ENCODE data around the gene POLR3H.

The POLR3H gene

DNA sequence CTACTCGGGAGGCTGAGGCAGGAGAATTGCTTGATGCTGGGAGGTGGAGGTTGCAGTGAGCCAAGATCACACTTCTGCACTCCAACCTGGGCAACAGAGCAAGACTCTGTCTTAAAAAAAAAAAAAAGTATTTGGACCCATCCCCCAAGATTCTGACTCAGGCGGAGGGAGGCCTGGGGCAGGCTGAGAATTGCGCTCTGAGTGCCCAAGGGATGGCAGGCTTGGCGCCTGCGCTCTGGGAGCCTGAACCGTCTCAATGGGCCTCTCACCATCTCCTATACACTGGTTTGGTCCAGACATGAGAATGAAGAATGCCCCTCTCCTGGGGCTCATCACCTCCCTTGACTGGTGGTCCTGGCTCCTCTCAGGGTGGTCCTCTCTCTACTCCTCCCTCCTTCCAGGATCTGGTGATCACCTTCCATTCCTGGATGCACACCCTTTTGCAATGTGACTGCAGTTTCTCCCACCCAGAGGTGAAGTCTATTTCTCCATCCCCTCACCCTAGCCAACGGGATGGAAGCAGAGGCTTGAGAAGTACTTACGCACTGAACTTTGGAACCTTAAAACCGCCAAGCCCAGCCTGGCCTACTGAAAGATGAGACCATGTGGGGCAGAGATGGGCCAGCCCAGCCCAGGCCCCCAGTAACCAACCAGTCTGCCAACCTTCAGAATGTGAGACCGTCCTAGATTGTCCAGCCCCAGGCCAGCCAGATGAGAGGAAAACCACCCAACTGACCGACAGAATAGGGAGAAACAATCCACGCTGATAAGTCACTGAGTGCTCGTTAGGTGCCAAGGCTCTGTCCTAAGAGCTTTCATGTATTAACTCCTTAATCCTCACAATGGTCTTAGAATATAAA is 4.9 kb downstream of the POLR3H start:
- in situ Hi-C loops (cut with HindIII; ENCODE audit: low sequenced_read_pairs), result no loop called here

DNA sequence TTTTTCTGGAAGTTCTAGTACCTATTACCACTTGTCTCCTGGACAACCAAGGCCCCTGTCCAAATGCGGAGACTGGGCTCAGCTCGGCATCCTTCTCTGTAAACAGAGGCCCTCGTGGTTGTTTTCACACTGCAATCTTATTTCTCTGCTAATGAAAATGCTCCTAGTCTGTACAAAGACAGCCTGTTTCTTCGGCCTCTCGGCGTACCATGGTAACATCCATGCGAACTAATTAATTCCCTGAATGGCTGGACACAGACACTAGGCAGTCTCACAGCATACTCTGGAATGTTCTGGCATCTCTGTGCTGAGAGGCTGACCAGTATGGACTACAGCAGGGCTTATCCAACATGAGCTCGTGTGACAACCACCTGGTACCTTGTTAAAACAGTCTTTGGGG is 5.7 kb downstream of the POLR3H start:
- in situ Hi-C loops (cut with HindIII; ENCODE audit: low sequenced_read_pairs), result no loop called here

DNA sequence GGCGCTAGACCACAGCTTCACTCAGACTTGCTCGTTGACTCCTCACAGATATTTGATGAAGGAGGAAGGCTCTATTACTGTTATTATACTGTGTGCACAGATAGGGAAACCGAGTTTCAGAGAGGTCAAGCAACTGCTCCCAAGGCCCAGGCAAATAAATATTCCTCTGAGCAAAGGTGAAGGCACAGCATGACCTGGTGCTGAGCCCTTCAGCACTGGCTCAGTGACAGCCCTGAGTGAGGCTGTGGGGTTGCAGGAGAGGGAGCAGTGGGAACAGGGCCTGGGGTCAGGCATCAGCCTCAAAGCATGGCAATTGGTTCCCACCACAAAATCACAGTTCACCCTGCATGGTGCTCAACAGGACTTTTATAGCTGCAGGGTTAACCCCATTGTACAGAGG is 7.1 kb downstream of the POLR3H start:
- in situ Hi-C loops (cut with HindIII; ENCODE audit: low sequenced_read_pairs), result no loop called here

DNA sequence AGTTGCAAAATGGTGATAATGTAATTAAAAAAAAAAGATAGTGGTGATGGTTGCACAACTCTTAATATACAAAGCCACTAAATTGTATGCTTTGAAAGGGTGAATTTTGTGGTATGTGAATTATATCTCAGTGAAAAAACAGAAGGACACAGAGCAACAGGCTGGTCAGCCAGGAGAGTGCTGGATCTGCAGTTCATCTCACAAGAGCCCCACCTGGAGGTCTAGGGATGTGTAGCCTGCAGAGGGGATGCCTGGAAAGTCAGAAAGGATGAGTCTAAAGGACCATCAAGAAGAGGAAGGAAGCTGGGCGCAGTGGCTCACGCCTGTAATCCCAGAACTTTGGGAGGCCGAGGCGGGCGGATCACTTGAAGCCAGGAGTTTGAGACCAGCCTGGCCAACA is 9.0 kb downstream of the POLR3H start:
- in situ Hi-C loops (cut with HindIII; ENCODE audit: low sequenced_read_pairs), result no loop called here

DNA sequence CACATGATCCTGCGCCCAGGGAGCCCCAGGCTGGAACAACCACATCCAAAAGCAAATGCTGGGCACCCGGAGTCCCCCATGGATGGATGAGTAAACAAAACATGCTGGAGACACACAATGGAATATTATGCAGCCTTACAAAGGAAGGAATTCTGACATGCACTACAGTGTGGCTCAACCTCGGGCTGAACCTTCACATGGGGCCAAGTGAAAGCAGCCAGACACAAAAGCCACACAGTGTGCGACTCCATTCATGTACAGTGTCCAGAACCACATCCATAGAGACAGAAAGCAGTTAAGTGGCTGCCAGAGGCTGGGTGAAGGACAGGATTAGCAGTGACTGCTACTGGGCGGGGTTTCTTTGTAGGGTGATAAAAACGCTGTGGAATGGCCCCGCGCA is 10.1 kb downstream of the POLR3H start:
- in situ Hi-C loops (cut with HindIII; ENCODE audit: low sequenced_read_pairs), result no loop called here

DNA sequence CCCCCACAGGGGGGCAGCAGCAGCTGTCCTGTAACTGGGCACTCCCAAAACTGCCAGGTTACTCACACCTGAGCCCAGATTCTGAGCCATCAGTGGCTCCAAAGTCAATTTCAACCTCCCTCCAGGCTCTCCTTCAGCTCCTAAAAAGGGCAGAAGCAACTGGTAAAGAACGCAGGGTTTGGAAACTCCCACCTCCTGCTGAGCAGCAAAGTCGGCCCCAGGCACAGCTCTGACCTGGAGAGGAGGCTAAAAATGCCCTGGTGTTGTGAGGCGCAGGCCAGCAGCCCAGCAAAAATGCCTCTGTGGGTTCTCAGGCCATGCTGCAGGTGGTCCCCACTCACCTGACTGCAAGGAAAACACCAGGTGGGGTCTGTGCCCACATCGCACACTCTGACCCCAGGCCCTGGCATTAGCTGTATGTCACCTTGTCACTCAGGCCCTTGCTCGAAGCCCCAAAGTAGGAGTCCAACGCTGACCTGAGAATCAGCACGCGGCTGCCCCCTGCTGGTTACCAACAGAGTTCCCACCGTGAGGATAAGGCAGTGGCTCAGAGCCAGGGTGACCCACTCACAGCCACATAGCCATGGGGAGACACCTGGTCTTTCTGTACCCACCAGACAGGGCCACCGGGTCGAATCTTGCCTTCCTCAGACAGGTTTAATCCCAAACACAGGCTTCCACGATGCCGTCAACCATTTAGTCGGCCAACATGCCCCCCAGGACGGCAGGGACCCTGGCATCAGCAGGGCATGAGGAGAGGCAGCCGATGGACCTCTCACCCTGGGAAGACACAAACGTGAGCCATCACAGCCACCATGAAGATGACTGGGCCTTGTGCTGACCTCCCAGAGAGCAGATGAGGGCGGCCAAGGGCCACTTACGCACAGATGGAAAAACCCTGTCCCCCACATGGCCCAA is 11.1 kb downstream of the POLR3H start:
- in situ Hi-C loops (cut with HindIII; ENCODE audit: low sequenced_read_pairs), result no loop called here

DNA sequence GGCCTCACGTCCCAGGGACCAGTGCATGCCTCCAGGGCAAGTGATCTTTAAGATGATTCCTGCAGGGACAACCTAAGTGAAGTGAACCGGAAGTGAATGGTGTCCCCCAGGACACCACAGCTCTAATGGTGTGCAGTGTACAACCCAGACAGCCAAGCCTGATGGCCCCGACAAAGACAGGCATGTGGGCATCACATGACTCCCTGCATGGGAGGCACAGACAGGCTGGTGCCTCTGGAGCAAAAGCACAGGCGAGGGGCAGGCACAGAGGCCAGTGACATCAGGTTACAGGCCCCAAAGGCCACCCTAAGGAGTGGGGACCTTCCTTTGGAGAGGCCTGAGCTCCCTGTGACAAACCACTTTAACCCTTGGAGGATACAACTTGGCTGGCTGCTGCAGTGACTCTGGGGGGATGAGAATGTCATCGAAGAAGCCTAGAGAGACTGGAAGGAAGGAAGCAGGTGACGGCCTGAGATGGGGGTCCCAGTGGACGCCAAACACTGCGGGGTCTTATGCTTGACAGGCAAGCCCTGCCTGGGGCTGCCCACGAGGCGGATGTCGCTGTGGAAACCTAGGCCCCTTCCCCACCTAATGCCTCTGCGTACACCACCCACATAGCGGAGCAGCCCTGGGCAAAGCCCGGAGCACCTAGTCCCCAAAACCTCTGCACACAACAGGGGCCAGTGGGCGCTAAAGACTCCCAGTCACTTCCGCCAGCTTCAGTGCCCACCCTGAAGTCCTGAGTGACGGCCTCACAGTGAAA is 12.4 kb downstream of the POLR3H start:
- in situ Hi-C loops (cut with HindIII; ENCODE audit: low sequenced_read_pairs), result no loop called here

DNA sequence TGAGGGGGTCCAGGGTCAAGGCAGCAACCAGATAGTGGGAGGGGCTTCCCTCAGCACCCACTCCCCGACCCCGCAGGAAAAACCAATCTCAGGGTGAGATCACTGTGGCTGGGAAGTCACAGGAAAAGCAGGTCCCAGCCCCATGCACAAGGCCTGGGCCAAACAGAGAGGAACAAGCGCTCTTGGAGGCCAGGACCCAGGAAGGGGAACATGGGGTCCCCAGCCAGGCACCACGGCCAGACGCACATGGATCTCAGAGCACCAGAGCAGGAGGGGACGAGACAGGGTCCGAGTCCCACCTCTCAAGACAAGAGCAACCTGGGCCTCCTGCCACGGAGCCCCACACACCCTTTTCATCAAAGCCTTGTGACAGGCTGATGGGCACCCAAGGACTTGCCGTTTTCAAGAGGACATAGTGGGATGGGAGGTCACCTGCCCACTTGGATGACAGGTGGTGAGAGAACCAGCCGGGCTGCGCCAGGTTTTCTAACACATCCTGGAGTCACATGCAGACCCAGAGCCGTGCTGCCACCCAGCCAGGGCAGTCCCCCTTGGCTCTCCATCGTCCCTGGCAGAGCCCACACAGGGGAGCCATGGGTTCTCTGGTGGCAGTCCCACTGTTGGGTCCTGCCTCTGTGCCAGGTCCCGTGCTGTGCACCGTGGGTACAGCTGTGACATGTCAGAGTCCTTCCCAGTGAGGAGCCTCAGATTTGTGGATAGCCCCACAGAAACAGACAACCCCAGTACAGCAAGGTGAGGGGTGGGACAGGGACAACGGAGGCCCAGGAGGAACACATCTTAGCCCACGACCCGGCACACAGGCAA is 13.2 kb downstream of the POLR3H start:
- in situ Hi-C loops (cut with HindIII; ENCODE audit: low sequenced_read_pairs), result no loop called here

DNA sequence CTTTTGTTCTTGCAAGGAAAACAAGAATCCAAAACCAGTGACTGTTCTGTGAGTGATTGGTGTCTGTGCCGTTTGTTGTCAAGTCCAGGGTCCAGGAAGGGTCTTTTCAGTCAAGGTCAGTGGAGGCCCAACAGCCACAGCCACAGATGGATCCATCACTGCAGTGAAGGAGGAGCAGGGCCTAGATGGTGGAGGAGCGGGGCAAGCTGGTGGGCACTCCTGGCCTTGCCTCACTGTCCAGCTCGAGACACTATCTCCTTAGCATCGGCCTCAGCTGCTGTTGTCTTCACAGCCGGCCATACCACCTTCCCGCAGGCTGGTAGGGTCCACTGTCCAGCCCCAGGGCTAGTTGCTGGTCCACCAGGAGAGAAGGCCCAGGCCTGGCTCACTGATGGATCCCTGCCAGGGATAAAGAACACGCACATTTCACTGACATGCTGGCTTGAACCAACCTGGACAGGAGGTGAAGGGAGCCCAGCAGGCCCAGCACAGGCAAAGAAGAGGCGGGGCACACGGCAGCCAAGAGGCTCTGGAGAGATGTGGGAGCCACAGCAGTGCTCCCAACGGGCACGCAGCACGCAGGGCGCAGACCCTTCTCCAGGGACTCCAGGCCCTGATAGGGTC is 15.2 kb downstream of the POLR3H start:
- in situ Hi-C loops (cut with HindIII; ENCODE audit: low sequenced_read_pairs), result no loop called here

DNA sequence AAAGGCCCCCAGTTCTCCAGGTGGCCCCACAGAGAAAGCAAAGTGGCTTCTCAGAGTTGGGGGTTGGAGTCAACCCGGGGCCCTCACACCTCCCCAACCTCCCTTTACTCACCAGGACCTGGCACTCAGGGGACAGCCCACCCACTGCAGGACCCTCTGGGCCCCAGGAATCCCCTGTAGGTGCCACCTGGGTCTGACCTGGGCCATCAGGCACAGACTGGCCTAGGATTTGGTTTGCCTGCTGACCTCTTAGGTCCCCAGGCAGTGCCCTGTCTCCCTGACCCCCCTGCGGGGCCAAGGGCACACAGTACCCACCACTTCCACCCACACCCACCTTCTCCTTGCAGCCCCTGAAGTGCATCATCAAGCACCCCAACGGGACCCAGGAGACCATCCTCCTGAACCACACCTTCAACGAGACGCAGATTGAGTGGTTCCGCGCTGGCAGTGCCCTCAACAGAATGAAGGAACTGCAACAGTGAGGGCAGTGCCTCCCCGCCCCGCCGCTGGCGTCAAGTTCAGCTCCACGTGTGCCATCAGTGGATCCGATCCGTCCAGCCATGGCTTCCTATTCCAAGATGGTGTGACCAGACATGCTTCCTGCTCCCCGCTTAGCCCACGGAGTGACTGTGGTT is 16.0 kb downstream of the POLR3H start:
- in situ Hi-C loops (cut with HindIII; ENCODE audit: low sequenced_read_pairs), result no loop called here

DNA sequence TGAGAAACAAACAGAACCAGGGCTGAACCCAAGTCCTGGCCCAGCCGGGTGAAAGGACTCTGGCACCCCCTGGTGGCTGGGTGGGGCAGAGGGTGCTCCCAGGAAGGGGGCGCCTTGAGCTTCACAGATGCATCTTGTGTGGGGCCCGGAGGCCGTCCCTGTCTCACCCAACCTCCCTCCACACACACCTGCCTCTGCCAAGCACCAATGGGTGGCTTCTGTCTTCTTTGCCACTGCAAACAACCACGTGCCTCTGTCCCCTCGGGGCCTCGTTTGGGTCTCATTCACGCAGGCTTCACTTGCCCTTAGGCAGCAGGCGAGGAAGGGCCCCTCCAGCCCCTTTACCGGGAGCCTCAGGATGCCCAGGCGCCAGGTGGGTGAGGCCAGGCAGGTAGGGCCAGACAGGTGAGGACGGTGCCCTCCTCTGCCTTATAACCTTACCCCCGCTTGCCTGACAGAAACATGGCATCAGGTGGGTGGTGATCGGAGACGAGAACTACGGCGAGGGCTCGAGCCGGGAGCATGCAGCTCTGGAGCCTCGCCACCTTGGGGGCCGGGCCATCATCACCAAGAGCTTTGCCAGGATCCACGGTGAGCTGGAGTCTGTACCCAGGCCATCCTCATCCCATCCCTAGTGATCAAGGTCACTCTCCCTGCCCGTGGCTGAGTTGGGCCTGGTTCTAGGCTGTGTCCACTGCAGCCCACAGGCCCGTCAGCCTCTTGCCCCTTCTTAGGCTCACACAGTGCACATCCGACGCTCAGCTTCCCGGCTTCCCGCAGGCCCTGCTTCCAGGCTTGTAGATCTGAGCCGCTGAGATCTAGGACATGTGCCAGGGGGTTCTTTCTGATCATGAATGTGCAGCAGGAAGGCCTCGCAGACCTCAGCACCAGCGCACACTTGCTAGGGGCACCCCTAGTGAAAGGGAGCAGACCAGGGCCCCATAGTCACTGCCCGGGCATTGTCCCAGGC is 17.2 kb downstream of the POLR3H start:
- in situ Hi-C loops (cut with HindIII; ENCODE audit: low sequenced_read_pairs), result no loop called here

DNA sequence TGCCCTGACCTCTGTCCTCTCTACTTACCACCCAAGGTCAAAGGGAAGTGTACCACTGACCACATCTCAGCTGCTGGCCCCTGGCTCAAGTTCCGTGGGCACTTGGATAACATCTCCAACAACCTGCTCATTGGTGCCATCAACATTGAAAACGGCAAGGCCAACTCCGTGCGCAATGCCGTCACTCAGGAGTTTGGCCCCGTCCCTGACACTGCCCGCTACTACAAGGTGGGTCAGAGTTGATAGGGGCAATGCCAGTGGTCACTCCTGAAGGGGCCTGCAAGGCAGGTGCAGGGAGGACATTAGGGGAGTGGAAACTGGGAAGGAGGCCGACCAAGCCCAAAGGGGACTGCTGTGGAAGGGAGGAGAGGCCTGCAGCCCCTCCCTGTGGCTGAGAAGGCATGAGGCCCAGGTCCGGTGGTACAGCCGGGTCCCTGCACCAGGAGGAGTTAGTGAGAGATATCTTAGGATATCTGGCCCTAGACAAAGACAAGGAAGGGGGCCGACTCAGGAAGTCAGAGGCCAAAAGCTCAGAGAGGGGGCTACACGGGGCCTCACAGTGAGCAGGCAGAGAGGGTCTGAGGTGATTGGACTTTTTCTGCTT is 17.9 kb downstream of the POLR3H start:
- in situ Hi-C loops (cut with HindIII; ENCODE audit: low sequenced_read_pairs), result no loop called here

DNA sequence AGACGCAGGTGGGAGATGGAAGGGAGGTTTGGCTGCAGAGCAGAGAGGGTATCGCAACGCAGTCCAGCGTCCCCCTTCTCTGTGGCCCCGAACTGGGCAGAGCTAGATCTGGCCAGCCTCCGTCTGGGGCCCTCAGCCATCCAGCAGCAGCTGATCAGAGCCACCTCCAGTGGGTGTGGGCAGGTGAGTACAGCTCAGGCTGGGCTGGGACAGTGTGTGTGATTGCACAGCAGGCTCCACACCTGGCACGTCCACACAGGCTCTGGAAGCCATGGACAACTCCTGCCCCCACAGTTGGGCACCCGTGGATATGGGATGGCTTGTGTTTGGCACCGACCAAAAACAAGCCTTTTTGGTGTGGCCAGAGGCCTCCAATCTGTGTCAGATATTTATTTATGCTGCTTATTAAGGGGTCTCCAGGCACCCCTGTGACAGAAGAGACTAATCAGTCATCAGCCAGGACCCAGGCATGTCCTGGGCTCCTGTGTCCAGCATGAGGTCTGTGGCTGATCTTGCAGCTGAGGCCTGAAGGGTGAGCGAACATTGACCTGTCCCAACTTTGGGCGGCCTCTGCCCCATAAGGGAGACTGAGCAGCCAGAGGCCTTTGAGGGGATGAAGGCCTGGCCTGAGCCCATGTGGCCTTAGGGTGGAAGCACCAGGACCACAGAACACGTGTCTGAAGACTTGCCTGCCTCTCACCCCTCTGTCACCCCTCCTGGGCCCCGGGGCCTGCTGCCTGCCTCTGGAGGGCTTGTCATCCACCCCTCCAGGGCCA is 18.6 kb downstream of the POLR3H start:
- in situ Hi-C loops (cut with HindIII; ENCODE audit: low sequenced_read_pairs), result no loop called here

DNA sequence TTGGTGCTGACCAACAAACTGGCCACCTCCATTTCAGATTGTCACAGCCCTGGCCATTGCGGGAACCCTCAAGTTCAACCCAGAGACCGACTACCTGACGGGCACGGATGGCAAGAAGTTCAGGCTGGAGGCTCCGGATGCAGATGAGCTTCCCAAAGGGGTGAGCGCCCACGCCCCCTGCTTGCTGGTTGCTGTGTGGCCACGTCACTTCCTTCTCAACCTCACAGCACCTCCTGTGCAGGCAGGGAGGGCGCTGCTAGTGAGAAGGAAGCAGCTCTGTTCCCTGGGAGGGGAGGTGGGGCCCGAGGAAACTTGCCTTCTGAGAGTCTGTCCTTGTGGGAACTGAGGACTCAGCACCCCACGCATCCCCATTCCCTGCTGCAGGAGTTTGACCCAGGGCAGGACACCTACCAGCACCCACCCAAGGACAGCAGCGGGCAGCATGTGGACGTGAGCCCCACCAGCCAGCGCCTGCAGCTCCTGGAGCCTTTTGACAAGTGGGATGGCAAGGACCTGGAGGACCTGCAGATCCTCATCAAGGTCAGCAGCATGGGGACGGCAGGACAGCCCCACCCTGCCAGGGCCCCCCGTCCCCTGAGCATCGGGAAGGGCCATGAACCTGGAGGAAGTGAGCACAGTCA is 19.3 kb downstream of the POLR3H start:
- in situ Hi-C loops (cut with HindIII; ENCODE audit: low sequenced_read_pairs), result no loop called here

DNA sequence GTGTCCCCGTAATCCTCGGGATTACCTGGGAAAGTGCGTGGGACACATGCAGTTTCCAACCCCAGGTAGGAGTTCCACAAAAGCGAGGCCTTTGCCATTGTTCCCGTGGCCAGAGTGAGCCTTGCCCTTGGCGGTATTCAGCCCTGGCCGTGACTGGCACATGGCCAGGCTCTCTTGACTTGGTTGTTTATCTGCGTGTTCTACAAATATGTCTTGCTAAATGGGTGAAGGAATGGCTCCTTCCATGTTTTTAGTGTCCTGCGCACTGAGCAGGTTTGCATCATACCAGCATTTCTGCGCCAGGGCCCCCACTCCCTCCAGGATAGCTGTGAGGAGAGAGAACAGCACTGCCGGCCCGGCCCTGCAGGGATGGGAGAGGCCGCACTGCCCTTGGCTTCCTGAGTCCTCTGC is 20.0 kb downstream of the POLR3H start:
- in situ Hi-C loops (cut with HindIII; ENCODE audit: low sequenced_read_pairs), result no loop called here

DNA sequence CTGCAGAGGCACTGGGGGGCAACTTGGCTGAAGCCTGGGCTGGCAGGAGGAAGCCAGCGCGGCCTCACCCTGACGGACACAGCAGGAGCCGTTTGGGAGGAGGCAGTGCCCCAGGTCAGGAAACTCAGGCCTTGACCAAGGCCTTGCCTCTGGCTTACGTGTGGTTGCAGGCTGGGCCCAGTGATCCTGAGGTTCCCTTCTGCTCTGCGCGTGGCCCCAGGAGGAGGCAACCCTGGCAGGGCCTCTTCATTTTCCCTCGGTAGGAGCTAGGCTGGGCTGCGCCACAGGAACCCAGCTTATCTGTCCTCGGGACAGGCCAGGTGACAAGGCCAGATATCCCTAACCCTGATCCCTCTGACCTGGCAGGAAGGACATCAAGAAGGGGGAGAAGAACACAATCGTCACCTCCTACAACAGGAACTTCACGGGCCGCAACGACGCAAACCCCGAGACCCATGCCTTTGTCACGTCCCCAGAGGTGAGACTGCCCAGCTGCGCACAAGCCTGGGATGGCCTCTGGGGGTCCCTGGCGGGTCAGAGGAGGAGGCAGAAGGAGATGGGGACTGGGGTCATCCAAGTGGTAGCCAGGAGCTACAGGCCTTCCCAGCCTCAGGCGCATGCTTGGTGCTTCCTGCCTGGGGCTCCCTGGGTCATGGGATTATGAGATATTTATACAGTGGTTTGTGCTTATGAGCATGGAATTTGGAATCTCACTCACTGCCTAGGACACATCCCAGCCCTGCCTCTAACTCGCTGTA is 20.6 kb downstream of the POLR3H start:
- in situ Hi-C loops (cut with HindIII; ENCODE audit: low sequenced_read_pairs), result no loop called here

All from DLD1 (cell line).